K562 (cell line): Measurements from ENCODE around the gene EXOC4. TPM values are rescaled to one million over a fixed set of nuclear protein-coding genes. Genes with fewer than 3 reads are reported as not detected.

Source experiments
- ATAC-seq: fragments of 200-7000 bp; cut with Tn5 transposase; 3 replicates; pipeline ENCODE4 v1.9.1; 2020; ENCODE audit warnings: moderate library complexity
- BruUV-seq: library from RNA; stranded (reverse); fragments of 400-500 nt; replicated peaks from 2 replicates; lab custom pipeline; 2021; lab: Mats Ljungman, UMichigan
- CTCF ChIA-PET: fragments of 300-600 bp; formaldehyde crosslinking; extraction: SDS; loops from one replicate; lab custom pipeline; 2021; ENCODE audit warnings: low intra/inter-chr PET ratio; lab: Yijun Ruan, JAX
- POLR2A ChIA-PET: fragments of 300-600, 350-650 bp; sonication (Branson Sonifier 250); formaldehyde crosslinking; extraction: SDS; loops from one replicate; lab custom pipeline; 2021; ENCODE audit warnings: antibody characterized with exemption, inconsistent platforms; lab: Yijun Ruan, JAX
- DNase-seq, 4 experiments: peaks; one replicate each; pipeline versions ENCODE4 v3.0.0 to v3.0.0-alpha.2; 2011 to 2018; ENCODE audit warnings: low spot score in 3 of 4, mixed read lengths in 3 of 4; ENCODE audit errors: extremely low read depth in 1 of 4
- FAIRE-seq: peaks from 2 replicates; lab custom pipeline; 2011; peaks lifted over from hg19 to GRCh38; lab: Jason Lieb, UNC
- H2AFZ ChIP-seq: 2 replicates; pipeline ENCODE4 v1.6.0; 2011; ENCODE audit warnings: low read depth, low read length, control low read depth, inconsistent platforms
- H3K27ac ChIP-seq: fragments of 200-600 bp; 3 replicates; pipeline ENCODE4 v1.8.0; 2011; ENCODE audit warnings: low read depth, mild to moderate bottlenecking, control low read depth, inconsistent platforms, low read length, moderate library complexity, mixed read lengths; ENCODE audit errors: extremely low read depth
- H3K27me3 ChIP-seq, 2 experiments: fragments of 300-600 bp in 1 of 2; 2 replicates in 1 of 2; 3 replicates in 1 of 2; pipeline versions ENCODE4 v1.6.0 to v1.8.0; 2011; ENCODE audit warnings: inconsistent platforms in 2 of 2, low read length in 2 of 2, mild to moderate bottlenecking in 1 of 2, mixed read lengths in 1 of 2, moderate library complexity in 1 of 2; ENCODE audit not compliant: control insufficient read depth in 2 of 2, insufficient read depth in 2 of 2
- H3K36me3 ChIP-seq: fragments of 300-600 bp; 3 replicates; pipeline ENCODE4 v1.8.0; 2011; ENCODE audit warnings: mild to moderate bottlenecking, low read length, inconsistent platforms; ENCODE audit not compliant: control insufficient read depth, insufficient read depth
- H3K4me1 ChIP-seq, 2 experiments: fragments of 200-600 bp in 1 of 2; replicated peaks in 1 of 2; 2 replicates in 1 of 2; 3 replicates in 1 of 2; pipeline versions ENCODE4 v1.5.1 to v1.8.0; 2011; ENCODE audit warnings: inconsistent platforms in 2 of 2, low read length in 2 of 2, mild to moderate bottlenecking in 1 of 2, mixed read lengths in 1 of 2, moderate library complexity in 1 of 2; ENCODE audit not compliant: control insufficient read depth in 2 of 2, insufficient read depth in 2 of 2
- H3K4me2 ChIP-seq: 2 replicates; pipeline ENCODE4 v1.6.1; 2011; ENCODE audit warnings: low read length, control low read depth, inconsistent platforms, mixed read lengths; ENCODE audit not compliant: insufficient read depth
- H3K4me3 ChIP-seq: fragments of 200-600 bp; sonication (generic), shearing (Covaris generic); 2 replicates; pipeline ENCODE4 v1.5.1; 2016; ENCODE audit warnings: control low read depth, inconsistent platforms
- H3K79me2 ChIP-seq: fragments of 200-600 bp; 3 replicates; pipeline ENCODE4 v1.8.0; 2011; ENCODE audit warnings: low read length, inconsistent platforms; ENCODE audit not compliant: control insufficient read depth, insufficient read depth
- H3K9ac ChIP-seq, 2 experiments: 2 replicates each; pipeline versions ENCODE4 v1.6.0 to v1.6.1; 2011; ENCODE audit warnings: low read depth in 2 of 2, low read length in 2 of 2, control low read depth in 1 of 2, inconsistent platforms in 1 of 2, mild to moderate bottlenecking in 1 of 2, mixed read lengths in 1 of 2; ENCODE audit not compliant: insufficient read depth in 1 of 2
- H3K9me1 ChIP-seq: one replicate; pipeline ENCODE4 v1.6.0; 2011; ENCODE audit warnings: inconsistent platforms, mild to moderate bottlenecking, low read length, moderate library complexity; ENCODE audit not compliant: control insufficient read depth, insufficient read depth
- H3K9me3 ChIP-seq: replicated peaks from 2 replicates; pipeline ENCODE4 v1.5.1; 2011; ENCODE audit warnings: low read depth, low read length, inconsistent platforms; ENCODE audit not compliant: control insufficient read depth, insufficient read depth
- H4K20me1 ChIP-seq: replicated peaks from 2 replicates; pipeline ENCODE4 v1.6.1; 2011; ENCODE audit warnings: low read length, inconsistent platforms, mixed read lengths; ENCODE audit not compliant: control insufficient read depth, insufficient read depth
- CREB5 ChIP-seq: fragments of 250-450 bp; sonication (Bioruptor Pico); IDR thresholded peaks from 2 replicates; pipeline ENCODE4 v1.5.0; 2020; ENCODE audit warnings: mild to moderate bottlenecking
- FOXA1 ChIP-seq: fragments of 450-650 bp; IDR thresholded peaks from 2 replicates; pipeline ENCODE4 v1.6.1; 2016; ENCODE audit warnings: mild to moderate bottlenecking, borderline replicate concordance
- FOXA3 ChIP-seq, 2 experiments: fragments of 450-650 bp in 1 of 2; sonication (generic) in 1 of 2; formaldehyde crosslinking; IDR thresholded peaks in 1 of 2; conservative IDR thresholded peaks in 1 of 2; 2 replicates each; pipeline versions ENCODE4 v1.4.0 to v1.8.0; 2020 to 2022; ENCODE audit warnings: mild to moderate bottlenecking in 2 of 2, missing genetic modification reagents in 1 of 2
- FOXK1 ChIP-seq: sonication (generic); formaldehyde crosslinking; IDR thresholded peaks from 2 replicates; pipeline ENCODE4 v1.8.0; 2022; ENCODE audit warnings: missing genetic modification reagents, mild to moderate bottlenecking, borderline replicate concordance
- GABPB2 ChIP-seq: fragments of 250-450 bp; sonication (Bioruptor Pico); conservative IDR thresholded peaks from 2 replicates; pipeline ENCODE4 v1.5.1; 2021; ENCODE audit warnings: mild to moderate bottlenecking
- KDM1A ChIP-seq, 2 experiments: fragments of 450-650 bp; IDR thresholded peaks; 2 replicates each; pipeline ENCODE4 v1.6.1; 2016; ENCODE audit warnings: mild to moderate bottlenecking in 2 of 2
- KHSRP ChIP-seq: fragments of 450-650 bp; IDR thresholded peaks from 2 replicates; pipeline ENCODE4 v1.6.1; 2017
- L3MBTL2 ChIP-seq: fragments of 450-650 bp; IDR thresholded peaks from 2 replicates; pipeline ENCODE4 v1.6.1; 2016; ENCODE audit warnings: mild to moderate bottlenecking, moderate library complexity
- LCOR ChIP-seq: sonication (generic); formaldehyde crosslinking; IDR thresholded peaks from 2 replicates; pipeline ENCODE4 v1.8.0; 2022; ENCODE audit warnings: mild to moderate bottlenecking, missing genetic modification reagents
- POLR2AphosphoS2 ChIP-seq: IDR thresholded peaks from 2 replicates; pipeline ENCODE4 v1.6.1; 2012; ENCODE audit warnings: low read length, improper control_type of control experiment
- RBM15 ChIP-seq: fragments of 200-400 bp; formaldehyde crosslinking; IDR thresholded peaks from 2 replicates; pipeline ENCODE4 v1.6.1; 2018; ENCODE audit warnings: mild to moderate bottlenecking, low read length, moderate library complexity; ENCODE audit not compliant: insufficient read depth
- RBM22 ChIP-seq: fragments of 200-400 bp; formaldehyde crosslinking; IDR thresholded peaks from 2 replicates; pipeline ENCODE4 v1.6.1; 2018; ENCODE audit warnings: low read length, low read depth; ENCODE audit not compliant: poor library complexity, severe bottlenecking
- SMARCA4 ChIP-seq: fragments of 450-650 bp; IDR thresholded peaks from 2 replicates; pipeline ENCODE4 v1.6.1; 2016
- SREBF2 ChIP-seq: sonication (generic); formaldehyde crosslinking; IDR thresholded peaks from 2 replicates; pipeline ENCODE4 v1.4.0; 2020; ENCODE audit warnings: mild to moderate bottlenecking, missing genetic modification reagents
- USF2 ChIP-seq: sonication (generic); formaldehyde crosslinking; IDR thresholded peaks from 2 replicates; pipeline ENCODE4 v1.5.0; 2020; ENCODE audit warnings: missing genetic modification reagents
- ZNF224 ChIP-seq: sonication (generic); formaldehyde crosslinking; IDR thresholded peaks from 2 replicates; pipeline ENCODE4 v1.8.0; 2022; ENCODE audit warnings: mild to moderate bottlenecking, missing genetic modification reagents
- ZNF324 ChIP-seq: fragments of 250-450 bp; sonication (Bioruptor Pico); IDR thresholded peaks from 2 replicates; pipeline ENCODE4 v1.4.0; 2020; ENCODE audit warnings: mild to moderate bottlenecking
- WGBS: fragments of 100-300 bp; shearing (Covaris generic); methylation state at CpG from one replicate; pipeline ENCODE4 v1.1.6; 2016; ENCODE audit warnings: low coverage, mixed read lengths; ENCODE audit not compliant: insufficient coverage; ENCODE audit errors: missing lambda C conversion rate; 5-methylcytosine and 5-hydroxymethylcytosine counted together
- in situ Hi-C: fragments of 300-500 bp; cut with MboI; formaldehyde crosslinking; loops from 4 replicates; pipeline ENCODE4 v1.15.0; 2018; ENCODE audit warnings: inconsistent platforms, mixed read lengths
- intact Hi-C: fragments of 100-400 bp; cut with micrococcal nuclease; formaldehyde crosslinking; loops from 2 replicates; pipeline ENCODE4 v1.14.2; 2022
- polyA plus RNA-seq, 8 experiments: library from polyadenylated mRNA; depleted of rRNA in 4 of 8; stranded (reverse) in 5 of 8; unstranded in 3 of 8; fragments of >200 nt; fragmentation: Nextera tagmentation in 2 of 8; fragmentation: Illumina TruSeq in 1 of 8; extraction: Ambion mirVana in 2 of 8; extraction: Trizol in 1 of 8; gene quantifications; 2 replicates each; pipeline versions ENCODE4 v1.2.1 to v1.2.3, GENCODE V29; 2011 to 2014; ENCODE audit warnings: inconsistent platforms in 1 of 8, missing spikeins in 1 of 8
- total RNA-seq, 7 experiments: library from RNA; depleted of rRNA in 6 of 7; stranded (reverse); fragments of >200 nt in 6 of 7; fragmentation: Illumina TruSeq in 2 of 7; extraction: Trizol in 2 of 7; gene quantifications; 2 replicates each; pipeline versions ENCODE4 v1.2.1 to v1.2.3, GENCODE V29; 2011 to 2021; ENCODE audit warnings: low replicate concordance in 1 of 7

Gene EXOC4
- total and polyA plus RNA-seq, 9 of the 15 experiments (the other 6 are each of a cell fraction or from before 2014, with no cell fraction given), result 18.5 to 73.1 (median 46.6) TPM

GRCh38 chr7:133479456-133480065 lies 226.7 kb downstream of the EXOC4 start (continued):
- no peak for TF ChIP-seq CREB5 (CRISPR knock-in tag)
- TF ChIP-seq POLR2AphosphoS2, result no peak
- no peak for TF ChIP-seq LCOR (CRISPR knock-in tag)
- TF ChIP-seq FOXK1 (CRISPR knock-in tag), result no peak
- no peak for TF ChIP-seq RBM22

GRCh38 chr7:133480868-133481267 lies 228.0 kb downstream of the EXOC4 start:
- Histone ChIP-seq H2AFZ (no peak overlapping the region), H3K9ac (no peak overlapping the region), H3K27ac (no peak overlapping the region), H3K36me3 (peaks cover 9% of the 10 kb centered on the region), H3K9me1 (no peaks in the 10 kb centered on the region), H4K20me1 (no peaks in the 10 kb centered on the region), H3K27me3 (no peaks in the 10 kb centered on the region), H3K4me3 (no peak overlapping the region), H3K4me2 (no peak overlapping the region), H3K4me1 (no peaks in the 10 kb centered on the region), H3K79me2 (no peaks in the 10 kb centered on the region), H3K9me3 (no peaks in the 10 kb centered on the region)
- intact Hi-C loops, result no loop called here
- in situ Hi-C loops, result no loop called here
- TF ChIP-seq SREBF2 (no peak), ZNF324 (no peak), USF2 (CRISPR knock-in tag) (no peak), SMARCA4 (no peak), L3MBTL2 (no peak), ZNF224 (no peak), FOXA1 (no peak), KDM1A (IDR thresholded peaks at IDR 0.05) (no peak), FOXA3 (CRISPR knock-in tag; conservative IDR thresholded peaks at IDR 0.05 in 1 of 2, IDR thresholded peaks at IDR 0.05 in 1 of 2) (no peak), KHSRP (no peak), RBM15 (no peak), GABPB2 (CRISPR knock-in tag) (no peak)
- no peak for FAIRE-seq
- WGBS, result 85% methylated on average over 4 of the region's 4 CpGs
- ChIA-PET CTCF (no interaction called here), POLR2A (interaction anchor here (1.5 kb wide), 1 partner anchor 18 kb away, joined by 3 read pairs; no protein-coding TSS in a partner anchor)
- no TSS peak for BruUV-seq
- no peak for DNase-seq
- no peak for ATAC-seq
